Suprapubic skin (tissue), 4 donors: ENCODE results near the gene AGBL1.

Experiments
- CTCF ChIP-seq, 2 donors: fragments of 200-600 bp in 1 of 2; fragments of 450-650 bp in 1 of 2; sonication (generic) in 1 of 2; IDR thresholded peaks; one replicate each; pipeline ENCODE4 v1.5.1; 2016 to 2019; ENCODE audit warnings: antibody characterized with exemption in 2 of 2, mild to moderate bottlenecking in 1 of 2, moderate library complexity in 1 of 2
- EP300 ChIP-seq: sonication (generic); formaldehyde crosslinking; IDR thresholded peaks from one replicate; pipeline ENCODE4 v1.6.1; 2017; ENCODE audit warnings: antibody characterized with exemption
- POLR2A ChIP-seq, 2 donors: fragments of 450-650 bp; IDR thresholded peaks; one replicate each; pipeline ENCODE4 v1.6.1; 2017; ENCODE audit warnings: antibody characterized with exemption in 2 of 2, mild to moderate bottlenecking in 2 of 2, moderate library complexity in 2 of 2
- POLR2AphosphoS5 ChIP-seq, 3 donors: sonication (generic); formaldehyde crosslinking; IDR thresholded peaks; one replicate each; pipeline ENCODE4 v1.6.1; 2017; ENCODE audit warnings: antibody characterized with exemption in 3 of 3

GRCh38 chr15:86833595-86833994, 753.9 kb downstream of the AGBL1 start:
- TF ChIP-seq POLR2A (IDR thresholded peaks at IDR 0.05) (no peak), CTCF (IDR thresholded peaks at IDR 0.05) (no peak), POLR2AphosphoS5 (IDR thresholded peaks at IDR 0.05) (no peak), EP300 (no peak)
